NAMALWA (cell line): ENCODE results near the gene PRRC2B.
"Not testable (repeated sequence)": the region's sequence is repeated elsewhere in the genome, so short reads cannot be mapped to it uniquely, and the experiment has no call there.

Experiments used
- DNase-seq: peaks from one replicate; pipeline ENCODE4 v3.0.0-alpha.2; 2015; ENCODE audit warnings: low spot score

PRRC2B gene

DNA sequence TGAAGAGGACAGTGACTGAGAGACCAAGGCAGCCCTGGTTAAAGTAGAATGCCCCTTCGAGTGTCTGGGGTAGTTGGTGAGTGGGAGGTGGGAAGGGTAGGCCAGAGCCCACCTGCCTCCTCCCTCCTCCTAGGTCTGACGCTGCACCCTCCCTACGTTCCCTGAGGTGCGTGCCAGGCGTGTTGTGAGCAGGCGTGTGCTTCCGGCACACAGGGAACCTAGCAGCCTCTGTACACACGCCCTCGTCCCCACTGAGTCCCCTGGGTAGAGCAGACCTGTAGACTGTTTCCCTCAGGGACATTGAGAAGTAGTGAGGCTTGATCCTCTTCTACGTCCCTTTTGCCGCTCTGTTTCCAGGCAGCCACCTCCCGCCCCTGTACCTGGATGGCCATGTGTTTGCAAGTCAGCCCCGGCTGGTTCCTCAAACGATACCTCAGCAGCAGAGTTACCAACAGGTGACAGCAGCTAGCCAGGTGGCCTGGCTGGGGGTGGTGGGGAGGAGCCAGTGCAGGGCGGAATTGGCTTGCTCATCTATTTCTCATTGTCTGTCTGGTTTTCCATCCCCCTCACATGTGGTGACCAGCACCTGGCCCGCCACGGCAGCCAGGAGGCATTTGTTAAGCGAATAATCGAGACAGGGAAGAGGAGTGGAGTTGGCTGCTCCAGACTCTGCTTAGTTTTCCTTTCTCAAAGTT lies 92.0 kb downstream of the PRRC2B start:
- no peak for DNase-seq

DNA sequence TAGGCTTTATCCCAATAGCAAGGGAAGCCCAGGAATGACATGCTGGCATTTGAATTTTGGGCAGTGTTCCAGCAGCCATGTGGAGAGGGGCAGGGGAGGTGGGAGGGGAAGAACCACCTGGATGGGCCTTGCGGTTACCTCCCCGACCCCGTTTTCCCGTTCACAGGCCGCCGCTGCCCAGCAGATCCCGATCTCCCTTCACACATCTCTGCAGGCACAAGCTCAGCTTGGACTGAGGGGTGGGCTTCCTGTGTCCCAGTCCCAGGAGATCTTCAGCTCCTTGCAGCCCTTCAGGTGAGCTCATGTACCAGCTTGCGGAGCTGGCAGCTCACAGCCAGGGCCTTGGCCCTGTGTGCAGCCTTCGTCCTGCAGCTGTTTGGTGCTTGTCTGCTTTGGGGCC lies 93.1 kb downstream of the PRRC2B start:
- DNase-seq, result no peak

- DNase-seq, result no peak
These were observed 93.7 kb downstream of the PRRC2B start for GRCh38 chr9:131487621-131488031.

- no peak for DNase-seq
These were observed 96.6 kb downstream of the PRRC2B start for GRCh38 chr9:131490514-131490913.

DNA sequence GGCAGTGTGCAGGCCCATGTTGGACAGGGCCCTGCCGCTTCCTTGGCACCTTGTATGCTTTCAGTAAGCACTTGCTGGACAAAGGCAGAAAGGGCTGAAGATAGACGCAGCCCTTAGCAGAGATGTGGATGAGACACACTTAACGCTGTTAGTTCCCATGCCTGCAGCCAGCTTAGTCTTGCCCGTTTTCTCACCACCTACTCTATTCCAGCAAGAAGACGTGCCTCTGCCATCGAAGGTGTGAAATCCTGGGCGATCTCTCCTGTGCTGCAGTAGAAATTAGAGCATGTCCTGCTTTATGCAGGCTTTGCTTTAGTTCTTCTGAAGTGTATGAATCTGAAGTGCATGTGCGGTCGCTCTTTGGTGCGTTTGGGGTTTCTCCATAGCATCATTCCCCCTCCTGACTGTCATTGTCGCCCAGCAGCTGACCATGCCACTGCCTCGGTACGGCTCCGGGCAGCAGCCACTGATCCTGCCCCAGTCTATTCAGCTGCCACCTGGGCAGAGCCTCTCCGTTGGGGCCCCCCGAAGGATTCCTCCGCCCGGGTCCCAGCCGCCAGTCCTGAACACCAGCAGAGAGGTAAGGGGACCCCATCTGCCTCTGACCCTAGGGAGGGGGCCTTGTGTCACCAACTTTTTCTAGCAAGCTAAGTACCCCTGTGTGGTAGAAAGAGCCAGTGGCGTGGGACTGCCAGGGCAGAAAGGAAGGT lies 97.3 kb downstream of the PRRC2B start:
- DNase-seq, result no peak

- no peak for DNase-seq
These were observed 98.2 kb downstream of the PRRC2B start for GRCh38 chr9:131492070-131492469.

- no peak for DNase-seq
These were observed 100.5 kb downstream of the PRRC2B start for GRCh38 chr9:131494296-131494870.

- DNase-seq, result no peak
These were observed 101.9 kb downstream of the PRRC2B start for GRCh38 chr9:131495785-131496184.

GRCh38 chr9:131496844-131497405 lies 103.0 kb downstream of the PRRC2B start:
- no peak for DNase-seq

- DNase-seq, result no peak
These were observed 105.4 kb downstream of the PRRC2B start for GRCh38 chr9:131499254-131499767.

- DNase-seq, result no peak
These were observed 106.5 kb downstream of the PRRC2B start for GRCh38 chr9:131500377-131500776.

GRCh38 chr9:131500939-131501541 lies 107.2 kb downstream of the PRRC2B start:
- DNase-seq, result peak; percentile 30

- peak; percentile 95 for DNase-seq
These were observed 109.1 kb downstream of the PRRC2B start, which contains the start of gene POMT1 for GRCh38 chr9:131502781-131503625. Gene POMT1, plus strand, starts transcription at chr9:131502918. Its CDS starts 1,301 bp downstream, at chr9:131504219.

- DNase-seq, result peak; percentile 39
These were observed 110.0 kb downstream of the PRRC2B start for GRCh38 chr9:131503626-131504465.

DNA sequence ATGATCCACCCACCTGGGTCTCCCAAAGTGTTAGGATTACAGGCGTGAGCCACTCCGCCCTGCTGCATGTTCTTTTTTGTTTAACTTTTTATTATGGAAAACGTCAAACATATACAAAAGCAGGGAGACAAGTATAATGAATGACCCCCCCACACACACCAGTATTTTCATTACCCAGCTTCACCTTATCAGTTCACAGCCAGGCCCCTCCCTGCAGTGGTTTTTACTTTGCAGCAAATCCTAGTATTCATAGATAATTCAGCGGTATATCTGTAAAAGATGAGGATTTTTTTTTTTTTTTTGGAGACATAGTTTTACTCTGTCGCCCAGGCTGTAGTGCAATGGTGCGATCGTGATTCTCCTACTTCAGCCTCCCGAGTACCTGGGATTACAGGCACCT lies 111.1 kb downstream of the PRRC2B start:
- no peak for DNase-seq

DNA sequence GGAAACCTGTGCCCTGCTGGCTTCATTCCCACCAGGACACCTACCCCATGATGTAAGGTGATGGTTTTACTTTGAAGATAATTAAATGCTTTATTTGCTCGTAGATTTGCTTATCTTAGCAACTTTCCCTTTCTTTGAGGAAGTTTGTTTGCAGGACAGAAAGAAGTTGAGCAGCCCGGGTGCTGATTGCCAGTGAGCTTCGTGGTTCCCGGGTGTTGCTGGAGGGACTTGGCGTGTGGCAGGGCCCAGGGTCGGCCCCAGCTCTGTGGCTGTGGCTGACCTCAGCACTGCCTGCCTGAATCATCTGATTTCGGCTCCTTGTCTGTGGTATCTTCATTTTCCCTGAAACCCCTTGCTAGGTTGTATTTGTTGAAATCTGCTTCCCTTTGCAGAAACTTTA lies 117.5 kb downstream of the PRRC2B start:
- no peak for DNase-seq

DNA sequence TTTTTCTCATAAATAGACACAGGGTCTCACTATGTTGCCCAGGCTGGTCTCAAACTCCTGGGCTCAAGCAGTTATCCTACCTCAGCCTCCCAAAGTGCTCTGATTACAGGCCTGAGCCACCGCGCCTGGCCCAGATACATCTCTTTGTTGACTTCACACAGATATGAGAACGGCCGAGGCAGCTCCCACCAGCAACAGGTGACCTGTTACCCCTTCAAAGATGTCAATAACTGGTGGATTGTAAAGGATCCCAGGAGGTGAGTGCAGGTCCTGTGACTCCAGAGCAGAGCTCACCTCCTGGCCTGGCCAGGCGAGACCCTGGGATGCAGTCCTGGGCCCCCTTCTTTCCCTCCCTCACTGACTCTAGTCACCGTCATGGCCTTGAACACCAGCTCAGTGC lies 118.0 kb downstream of the PRRC2B start:
- no peak for DNase-seq

- peak; percentile 64 for DNase-seq
These were observed 119.3 kb downstream of the PRRC2B start for GRCh38 chr9:131513177-131513576.

DNA sequence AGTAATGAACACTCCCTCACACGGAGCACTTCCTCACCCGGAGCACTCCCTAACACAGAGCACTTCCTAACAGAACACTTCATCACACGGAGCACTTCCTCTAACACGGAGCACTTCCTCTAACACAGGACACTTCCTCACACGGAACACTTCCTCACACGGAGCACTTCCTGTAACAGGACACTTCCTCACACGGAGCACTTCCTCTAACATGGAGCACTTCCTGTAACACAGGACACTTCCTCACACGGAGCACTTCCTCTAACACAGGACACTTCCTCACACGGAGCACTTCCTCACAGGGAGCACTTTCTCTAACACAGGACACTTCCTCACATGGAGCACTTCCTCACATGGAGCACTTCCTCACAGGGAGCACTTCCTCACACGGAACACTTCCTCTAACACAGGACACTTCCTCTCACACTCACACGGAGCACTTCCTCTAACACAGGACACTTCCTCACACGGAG lies 121.7 kb downstream of the PRRC2B start:
- DNase-seq, result not testable (repeated sequence)

DNA sequence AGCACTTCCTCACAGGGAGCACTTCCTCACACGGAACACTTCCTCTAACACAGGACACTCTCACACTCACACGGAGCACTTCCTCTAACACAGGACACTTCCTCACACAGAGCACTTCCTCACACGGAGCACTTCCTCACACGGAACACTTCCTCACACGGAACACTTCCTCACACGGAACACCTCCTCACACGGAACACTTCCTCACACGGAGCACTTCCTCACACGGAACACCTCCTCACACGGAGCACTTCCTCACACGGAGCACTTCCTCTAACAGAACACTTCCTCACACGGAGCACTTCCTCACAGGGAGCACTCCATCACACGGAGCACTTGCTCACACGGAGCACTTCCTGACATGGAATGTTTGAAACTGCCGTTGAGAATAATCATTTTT lies 122.2 kb downstream of the PRRC2B start:
- DNase-seq, result no peak
